GM13976 (cell line): Measurements from ENCODE around the gene GNAQ.

Experiments
- DNase-seq: peaks from one replicate; pipeline ENCODE4 v3.0.0; 2012; ENCODE audit warnings: low spot score
- CTCF ChIP-seq: IDR thresholded peaks from 2 replicates; pipeline ENCODE4 v1.5.1; 2012; ENCODE audit warnings: borderline replicate concordance, mild to moderate bottlenecking; ENCODE audit not compliant: insufficient read depth; ENCODE audit errors: extremely low read depth, missing control alignments, control extremely low read depth
- in situ Hi-C: fragments of 300-500 bp; cut with MboI; formaldehyde crosslinking; loops from one replicate; pipeline ENCODE4 v1.12.0; 2022; ENCODE audit warnings: low sequenced_read_pairs, mixed read lengths, inconsistent platforms; ENCODE audit not compliant: unreplicated experiment

GNAQ gene

GRCh38 chr9:78031444-78031892, at the start of gene GNAQ:
Gene GNAQ (minus strand): TSS chr9:78031811. CDS start chr9:78031235, 576 bp downstream.
- TF ChIP-seq CTCF: no peak
- in situ Hi-C loops: no loop called here
- peak; percentile 44 for DNase-seq

DNA sequence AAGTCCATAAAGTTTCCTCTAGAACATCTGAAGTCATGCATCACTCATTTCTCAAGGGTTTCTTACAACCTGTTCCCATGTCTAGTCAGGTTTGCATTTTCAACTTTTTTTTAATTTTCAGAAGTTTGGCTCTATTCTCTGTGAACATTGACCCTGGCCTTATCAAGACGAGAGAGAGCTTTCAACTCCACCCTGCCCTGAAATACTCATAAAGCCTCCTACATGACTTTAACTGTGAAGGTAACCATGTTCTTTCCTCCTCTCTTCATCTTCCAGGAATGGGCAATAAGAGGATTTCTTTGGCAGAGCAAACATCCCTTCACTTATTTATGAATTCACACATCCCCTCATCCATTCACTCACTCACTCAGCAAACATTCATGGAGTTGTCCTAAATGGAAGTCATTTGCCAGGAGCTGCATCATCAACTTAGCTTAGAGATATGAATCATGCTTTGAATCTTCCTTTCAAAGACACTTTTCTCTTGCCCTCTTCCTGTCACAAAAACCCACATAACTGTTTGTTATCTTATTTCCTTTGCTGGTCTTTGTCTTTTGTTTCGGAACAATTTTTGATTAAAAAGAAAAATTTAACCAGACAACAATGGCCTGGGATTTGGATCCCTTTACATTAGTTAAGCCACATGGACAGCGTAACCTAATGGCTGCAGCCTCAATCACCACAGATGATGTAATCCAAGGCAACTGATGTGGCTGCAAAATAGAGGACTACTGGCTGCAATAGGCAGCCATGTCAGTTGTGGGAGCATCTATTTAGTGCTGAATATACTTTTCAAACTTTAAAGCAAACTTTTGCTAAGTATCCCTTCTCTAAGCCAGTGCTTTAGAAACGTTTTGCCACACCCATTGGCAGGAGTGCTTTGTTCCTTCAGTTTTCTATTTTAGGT, 43.0 kb upstream of the GNAQ start:
- no peak for TF ChIP-seq CTCF
- in situ Hi-C loops: loop anchor here (25.0 kb wide), 1 partner anchor 88 kb away; no protein-coding TSS in a partner anchor
- no peak for DNase-seq

GRCh38 chr9:78073722-78074121, 42.1 kb upstream of the GNAQ start:
- no peak for DNase-seq
- TF ChIP-seq CTCF: no peak
- in situ Hi-C loops: loop anchor here (25.0 kb wide), 1 partner anchor 89 kb away; no protein-coding TSS in a partner anchor

DNA sequence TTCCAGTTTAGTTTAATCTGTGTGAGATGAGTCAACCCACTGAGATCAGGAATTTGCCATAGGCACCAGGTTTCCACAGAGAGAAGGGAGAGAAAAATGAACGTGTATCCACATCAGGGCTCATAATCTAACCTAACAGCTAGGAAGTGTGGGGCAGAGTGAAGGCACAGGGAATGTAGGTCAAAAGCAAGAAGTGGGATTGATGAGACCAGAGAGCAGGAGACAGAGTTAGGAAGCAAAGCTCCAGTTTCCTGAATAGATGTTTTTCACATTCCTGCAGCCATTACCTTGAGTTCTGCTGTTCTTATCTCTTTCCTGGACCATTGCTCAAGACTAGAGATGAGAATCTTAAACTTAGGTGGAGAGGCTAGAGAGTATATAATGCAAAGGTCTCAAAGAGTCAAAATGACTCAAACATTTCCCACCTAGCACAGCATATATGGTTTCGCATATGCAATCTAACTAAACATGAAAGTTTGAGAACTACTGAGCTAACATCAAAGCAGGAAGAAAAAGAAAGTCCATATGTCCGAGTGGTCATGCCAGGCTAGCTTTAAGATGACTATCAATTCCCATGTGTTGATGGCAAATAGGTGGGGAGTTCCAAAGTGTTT, 41.1 kb upstream of the GNAQ start:
- no peak for TF ChIP-seq CTCF
- DNase-seq: no peak
- in situ Hi-C loops: loop anchor here (25.0 kb wide), 1 partner anchor 90 kb away; no protein-coding TSS in a partner anchor

GRCh38 chr9:78070521-78070920, 38.9 kb upstream of the GNAQ start:
- no peak for TF ChIP-seq CTCF
- no peak for DNase-seq
- in situ Hi-C loops: loop anchor here (25.0 kb wide), 1 partner anchor 92 kb away; no protein-coding TSS in a partner anchor

GRCh38 chr9:78064075-78064474, 32.5 kb upstream of the GNAQ start:
- TF ChIP-seq CTCF: no peak
- DNase-seq: no peak
- in situ Hi-C loops: loop anchor here (25.0 kb wide), 1 partner anchor 98 kb away; no protein-coding TSS in a partner anchor
